ENCODE measurements around the gene ATG16L1.

ATG16L1 gene

DNA sequence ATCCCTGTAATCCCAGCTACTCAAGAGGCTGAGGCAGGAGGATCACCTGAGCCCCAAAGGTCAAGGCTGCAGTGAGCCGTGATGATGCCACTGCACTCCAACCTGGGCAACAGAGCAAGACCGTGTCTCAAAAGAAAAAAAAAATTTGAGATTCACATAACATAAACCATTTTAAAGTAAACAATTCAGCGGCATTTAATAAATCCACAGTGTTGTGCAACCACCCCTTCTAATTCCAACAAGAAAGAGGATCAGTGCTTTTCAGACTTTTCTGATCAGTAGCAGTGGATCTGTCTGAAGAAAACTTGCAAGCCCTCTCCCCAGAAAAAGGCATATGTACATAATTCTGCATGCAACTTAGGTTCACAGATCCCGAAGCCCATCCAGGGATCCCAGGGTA, 48.9 kb downstream of the ATG16L1 start:
- Histone ChIP-seq H3K4me3 (no peak overlapping the region), H3K4me2 (no peak overlapping the region), H3K27ac (no peak overlapping the region), H3K4me1 (no peaks in the 10 kb centered on the region), H3K9me3 (no peaks in the 10 kb centered on the region), H4K20me1 (no peaks in the 10 kb centered on the region), H3K36me3 (peaks cover 25% of the 10 kb centered on the region), H3K9ac (no peak overlapping the region), H3K27me3 (no peaks in the 10 kb centered on the region)
- TF ChIP-seq Cebpa-rat (IDR thresholded peaks at IDR 0.05): no peak

DNA sequence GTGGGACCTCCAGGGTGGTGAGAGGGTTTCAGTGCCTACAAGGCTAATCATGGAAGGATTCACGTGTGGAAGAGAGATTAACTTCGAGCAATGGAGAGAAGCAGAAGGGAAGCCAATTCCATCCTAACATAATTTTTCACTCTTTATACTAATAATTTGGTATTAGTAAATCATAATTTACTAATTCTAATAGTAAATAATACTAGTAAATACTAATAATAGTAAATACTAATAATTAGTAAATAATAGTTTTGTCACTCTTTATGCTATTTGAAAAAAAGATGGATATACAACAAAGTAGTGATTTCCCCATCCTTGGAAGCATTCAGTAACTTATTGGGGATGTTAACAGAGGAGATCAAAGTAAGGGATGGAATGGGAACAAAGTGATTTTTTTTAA, 49.8 kb downstream of the ATG16L1 start:
- Histone ChIP-seq H3K9me3 (no peaks in the 10 kb centered on the region), H3K4me3 (no peak overlapping the region), H3K27ac (no peak overlapping the region), H3K27me3 (no peaks in the 10 kb centered on the region), H4K20me1 (no peaks in the 10 kb centered on the region), H3K4me2 (no peak overlapping the region), H3K36me3 (peaks cover 16% of the 10 kb centered on the region), H3K9ac (no peak overlapping the region), H3K4me1 (no peaks in the 10 kb centered on the region)
- no peak for TF ChIP-seq Cebpa-rat (IDR thresholded peaks at IDR 0.05)

DNA sequence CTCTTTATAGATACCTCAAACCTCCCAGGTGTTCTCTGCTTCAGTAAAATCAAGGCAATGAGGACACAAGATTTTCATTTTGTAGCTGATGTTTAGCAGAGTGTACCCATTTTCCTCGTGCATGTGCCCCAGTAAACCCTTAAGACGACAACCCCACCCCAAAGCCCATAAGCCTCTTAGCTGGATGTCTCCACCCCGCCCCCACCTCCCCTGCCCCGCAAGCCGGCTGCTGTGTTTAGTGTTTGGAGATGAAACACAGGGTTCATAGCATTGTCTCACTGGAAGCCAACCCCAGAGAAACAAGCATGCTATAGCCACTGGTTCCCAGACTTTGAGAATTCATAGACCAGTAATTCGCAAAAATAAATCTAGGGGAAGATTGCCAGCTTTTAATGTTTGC, 50.3 kb downstream of the ATG16L1 start:
- no peak overlapping the region for H3K4me2 ChIP-seq
- no peaks in the 10 kb centered on the region for H4K20me1 ChIP-seq
- H3K4me1 ChIP-seq: no peaks in the 10 kb centered on the region
- no peaks in the 10 kb centered on the region for H3K9me3 ChIP-seq
- no peak overlapping the region for H3K9ac ChIP-seq
- no peak overlapping the region for H3K27ac ChIP-seq
- no peak for TF ChIP-seq Cebpa-rat (IDR thresholded peaks at IDR 0.05)
- H3K27me3 ChIP-seq: no peaks in the 10 kb centered on the region
- H3K4me3 ChIP-seq: no peak overlapping the region
- 0 out of 2 replicates have a peak, but pooled peaks cover 10% of the 10 kb centered on the region for H3K36me3 ChIP-seq

DNA sequence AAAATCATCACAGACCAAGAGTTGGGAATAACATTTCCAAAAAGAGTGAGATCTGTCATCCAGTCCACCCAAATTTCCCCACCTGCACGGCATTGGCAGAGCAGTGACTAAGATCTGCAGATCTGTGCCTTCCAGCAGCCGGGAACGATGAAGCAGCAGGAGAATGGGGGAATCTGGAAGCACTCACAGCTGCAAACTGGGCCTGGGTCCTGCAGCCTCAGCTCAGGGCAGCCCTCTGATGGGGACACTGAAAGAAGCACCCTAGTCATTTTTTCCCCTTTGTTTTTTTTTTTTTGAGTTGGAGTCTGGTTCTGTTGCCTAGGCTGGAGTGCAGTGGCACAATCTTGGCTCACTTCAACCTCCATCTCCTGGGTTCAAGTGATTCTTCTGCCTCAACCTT, 51.8 kb downstream of the ATG16L1 start:
- Histone ChIP-seq H4K20me1 (no peaks in the 10 kb centered on the region), H3K36me3 (no peaks in the 10 kb centered on the region), H3K27me3 (no peaks in the 10 kb centered on the region), H3K4me2 (no peak overlapping the region), H3K27ac (no peak overlapping the region), H3K9me3 (no peaks in the 10 kb centered on the region), H3K4me1 (no peaks in the 10 kb centered on the region), H3K4me3 (no peak overlapping the region), H3K9ac (no peak overlapping the region)
- TF ChIP-seq Cebpa-rat (IDR thresholded peaks at IDR 0.05): no peak

DNA sequence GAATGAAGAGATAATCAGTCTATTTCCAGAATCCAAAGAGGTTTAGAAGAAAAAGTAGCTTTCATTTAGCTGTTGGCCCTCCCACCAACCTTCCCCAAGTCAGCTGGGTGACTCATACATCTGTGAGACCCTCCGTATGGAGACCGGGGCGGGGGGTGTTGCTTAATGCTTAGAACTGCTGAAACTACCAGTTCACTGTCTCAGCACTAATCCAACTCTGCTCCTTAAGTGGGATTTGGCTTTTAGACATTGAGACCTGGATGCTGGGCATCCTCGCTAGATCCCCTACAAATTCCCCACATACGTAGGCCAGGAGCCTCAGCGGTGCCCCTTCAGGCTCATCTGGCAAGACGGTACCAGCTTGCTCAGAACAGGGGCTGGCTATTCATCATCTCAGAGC, 56.1 kb downstream of the ATG16L1 start, which contains the start of gene SAG:
SAG (plus strand) TSS at position 252 of the 400 bp plus-strand sequence. CDS start 1,374 bp downstream, outside the sequence.
- peaks cover 26% of the 10 kb centered on the region for H3K4me1 ChIP-seq
- no peak for TF ChIP-seq Cebpa-rat (IDR thresholded peaks at IDR 0.05)

DNA sequence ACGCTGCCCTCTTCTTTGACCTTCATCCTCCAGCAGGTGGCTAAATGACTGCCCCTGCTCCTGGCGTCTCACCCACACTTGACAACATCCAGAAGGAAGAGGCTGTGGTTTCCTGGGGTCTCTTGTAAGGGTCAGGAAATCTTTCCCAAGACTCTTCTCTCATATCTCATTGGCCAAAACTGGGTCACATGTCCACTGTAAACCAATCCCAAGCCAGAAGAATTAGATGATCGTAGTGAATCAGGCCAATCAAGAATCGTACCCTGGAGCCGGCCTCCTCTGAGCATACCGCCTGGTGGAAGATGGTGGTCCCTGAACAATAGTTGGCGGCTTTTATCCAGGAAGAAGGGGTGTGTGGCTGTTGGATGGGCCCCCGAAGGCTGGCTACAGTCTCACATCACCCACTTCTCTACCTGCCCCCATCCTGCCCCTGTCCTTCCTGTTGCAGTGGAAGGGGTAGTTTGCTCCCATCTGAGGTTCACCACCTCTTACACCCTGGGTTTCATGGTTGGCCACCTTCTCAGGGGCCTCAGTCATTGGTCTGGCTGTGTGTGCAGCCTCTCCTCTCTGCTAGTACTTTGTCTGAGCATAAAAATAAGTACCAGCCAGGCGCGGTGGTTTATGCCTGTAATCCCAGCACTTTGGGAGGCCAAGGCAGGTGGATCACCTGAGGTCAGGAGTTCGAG, 59.9 kb downstream of the ATG16L1 start:
- Histone ChIP-seq H3K9ac (no peak overlapping the region), H3K4me3 (no peak overlapping the region), H3K27me3 (no peaks in the 10 kb centered on the region), H3K4me2 (peak overlapping the region; percentile 41), H4K20me1 (no peaks in the 10 kb centered on the region), H3K36me3 (no peaks in the 10 kb centered on the region), H3K4me1 (peaks cover 46% of the 10 kb centered on the region), H3K9me3 (0 out of 2 replicates have a peak, but pooled peaks cover 4% of the 10 kb centered on the region), H3K27ac (no peak overlapping the region)
- no peak for TF ChIP-seq Cebpa-rat (IDR thresholded peaks at IDR 0.05)

More for the DNA sequence above, 56.1 kb downstream of the ATG16L1 start, which contains the start of gene SAG:
- Histone ChIP-seq H3K9me3 (0 out of 2 replicates have a peak, but pooled peaks cover 4% of the 10 kb centered on the region), H3K4me2 (no peak within 1 kb of the TSS), H3K27me3 (no peaks in the 10 kb centered on the region), H3K36me3 (no peaks in the 10 kb centered on the region), H3K27ac (no peak within 1 kb of the TSS), H3K4me3 (no peak within 1 kb of the TSS), H4K20me1 (no peaks in the 10 kb centered on the region), H3K9ac (no peak within 1 kb of the TSS)

DNA sequence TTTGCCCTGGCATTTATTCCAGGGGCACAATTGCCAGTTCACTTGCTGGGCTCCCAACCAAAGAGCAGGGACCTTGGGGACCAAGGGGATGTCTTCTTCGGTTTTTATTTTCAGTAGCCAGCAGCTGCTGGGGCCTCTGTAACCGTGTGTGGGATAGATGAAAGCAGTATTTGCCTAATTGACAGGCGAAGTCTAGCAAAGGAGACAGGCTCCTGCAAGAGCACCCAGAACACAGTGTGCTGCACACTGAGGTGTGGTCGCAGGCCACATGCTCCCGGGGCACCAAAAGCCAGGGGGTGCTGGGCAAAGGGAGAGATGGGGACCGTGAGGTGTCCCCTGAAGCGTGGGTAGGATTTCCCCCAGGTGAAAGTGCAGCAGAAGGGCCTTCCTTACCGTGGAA, 61.4 kb downstream of the ATG16L1 start:
- no peaks in the 10 kb centered on the region for H4K20me1 ChIP-seq
- H3K27me3 ChIP-seq: no peaks in the 10 kb centered on the region
- peaks cover 46% of the 10 kb centered on the region for H3K4me1 ChIP-seq
- no peak for TF ChIP-seq Cebpa-rat (IDR thresholded peaks at IDR 0.05)
- H3K4me3 ChIP-seq: no peak overlapping the region
- H3K4me2 ChIP-seq: peak overlapping the region; percentile 66
- H3K36me3 ChIP-seq: no peaks in the 10 kb centered on the region
- 0 out of 2 replicates have a peak, but pooled peaks cover 4% of the 10 kb centered on the region for H3K9me3 ChIP-seq
- peak overlapping the region; percentile 32 for H3K27ac ChIP-seq
- H3K9ac ChIP-seq: no peak overlapping the region

DNA sequence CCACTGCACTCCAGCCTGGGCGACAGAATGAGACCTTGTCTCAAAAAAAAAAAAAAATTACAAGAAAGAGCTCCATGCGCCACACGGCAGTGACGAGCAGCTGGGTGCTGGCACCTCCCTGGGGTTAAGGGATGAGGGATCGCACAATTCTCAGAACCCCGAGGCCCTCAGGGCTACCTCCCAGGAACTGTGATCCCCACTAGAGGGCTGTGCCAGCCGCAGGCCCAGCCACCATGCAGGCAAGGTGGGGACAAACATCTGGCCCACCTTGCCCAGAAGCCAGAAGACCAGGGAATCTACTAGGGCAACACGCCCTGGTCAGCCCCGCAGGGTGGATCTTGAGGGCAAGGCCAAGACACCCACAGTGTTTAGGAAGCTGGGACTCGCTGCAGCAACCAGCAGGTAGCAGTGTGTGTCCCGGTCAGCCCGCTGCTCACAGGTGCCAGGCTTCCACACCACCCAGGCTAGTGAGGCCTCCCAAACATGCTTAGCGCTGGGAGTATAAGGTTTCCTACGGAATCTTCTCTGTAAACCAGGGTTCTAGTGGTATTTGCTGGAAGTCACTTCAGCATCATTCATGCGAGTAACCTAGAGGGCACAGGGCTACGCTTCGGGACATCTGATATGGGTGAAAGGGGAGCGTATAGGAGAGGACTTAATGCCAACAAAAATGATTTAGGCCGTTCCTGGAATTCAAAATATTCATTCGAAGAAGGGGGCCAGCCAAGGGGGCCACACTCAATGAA, 62.9 kb downstream of the ATG16L1 start:
- no peaks in the 10 kb centered on the region for H3K36me3 ChIP-seq
- no peak overlapping the region for H3K27ac ChIP-seq

DNA sequence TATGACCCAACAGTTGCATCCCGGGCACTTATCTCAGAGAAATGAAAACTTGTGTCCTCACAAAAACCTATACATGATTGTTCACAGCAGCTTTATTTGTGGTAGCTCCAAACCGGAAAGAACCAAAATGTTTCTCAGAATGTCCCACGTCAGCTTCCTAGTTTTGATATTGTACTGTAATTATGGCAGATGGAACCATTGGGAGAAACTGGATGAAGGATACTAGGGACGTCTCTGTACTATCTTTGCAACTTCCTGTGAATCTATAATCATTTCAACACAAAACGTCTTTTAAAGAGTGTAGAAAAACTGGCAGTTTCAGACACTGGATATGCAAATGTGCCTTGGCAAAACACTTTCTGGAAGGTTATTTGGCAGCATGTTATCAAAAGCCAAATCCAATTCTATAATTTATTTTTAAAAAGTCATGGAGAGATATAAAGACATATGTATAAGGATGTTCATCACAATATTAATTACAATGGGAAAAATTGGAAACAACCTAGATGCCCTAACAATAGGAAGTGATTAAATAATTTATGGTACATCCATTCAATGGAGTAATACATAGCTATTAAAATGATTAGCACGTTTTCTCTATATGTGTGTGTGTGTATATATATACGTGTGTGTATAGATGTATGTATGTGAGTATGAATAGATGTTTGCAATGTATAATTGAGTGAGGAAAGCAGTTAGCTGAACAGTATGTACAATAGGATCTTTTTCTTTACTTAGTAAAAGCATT, 65.9 kb downstream of the ATG16L1 start:
- H3K27me3 ChIP-seq: no peaks in the 10 kb centered on the region
- H3K9ac ChIP-seq: no peak overlapping the region
- H3K9me3 ChIP-seq: no peaks in the 10 kb centered on the region
- H3K4me1 ChIP-seq: peaks cover 48% of the 10 kb centered on the region
- H3K4me2 ChIP-seq: no peak overlapping the region
- H3K27ac ChIP-seq: no peak overlapping the region
- no peak overlapping the region for H3K4me3 ChIP-seq
- no peak for TF ChIP-seq Cebpa-rat (IDR thresholded peaks at IDR 0.05)
- no peaks in the 10 kb centered on the region for H3K36me3 ChIP-seq
- no peaks in the 10 kb centered on the region for H4K20me1 ChIP-seq

More for the DNA sequence above, 62.9 kb downstream of the ATG16L1 start:
- Histone ChIP-seq H3K9ac (no peak overlapping the region), H3K9me3 (0 out of 2 replicates have a peak, but pooled peaks cover 4% of the 10 kb centered on the region), H3K4me1 (peaks cover 44% of the 10 kb centered on the region), H3K4me3 (no peak overlapping the region), H3K4me2 (no peak overlapping the region), H4K20me1 (no peaks in the 10 kb centered on the region), H3K27me3 (no peaks in the 10 kb centered on the region)
- no peak for TF ChIP-seq Cebpa-rat (IDR thresholded peaks at IDR 0.05)
